K562 treated with DMSO at 1 percent for 12 hours (cell line): ENCODE measurements around the gene RBM23. TPM values are rescaled to one million over a fixed set of nuclear protein-coding genes. Genes with fewer than 3 reads are reported as not detected.

ENCODE experiments used
- total RNA-seq: library from RNA; unstranded; fragments of 300-600 nt; gene quantifications from 2 replicates; pipeline ENCODE4 v1.2.3, GENCODE V29; 2022; ENCODE audit not compliant: insufficient read depth

The RBM23 gene
- total RNA-seq = 33.5 and 55.8 TPM in 2 replicates

GRCh38 chr14:22918804-22919600 is at the start of gene RBM23:
Gene RBM23 (minus strand): TSS chr14:22919149.

GRCh38 chr14:22929104-22929960 is 10.4 kb upstream of the RBM23 start, which contains the start of gene PRMT5:
Gene PRMT5 (minus strand): TSS chr14:22929376. CDS start chr14:22929361, 15 bp downstream.

GRCh38 chr14:22883173-22883976 is 35.6 kb downstream of the RBM23 start, which contains the start of gene REM2:
Gene REM2 (plus strand): TSS chr14:22883222. CDS start chr14:22883288, 66 bp downstream.

GRCh38 chr14:22871224-22872032 is 47.5 kb downstream of the RBM23 start, which contains the start of gene LRP10:
Gene LRP10 (plus strand): TSS chr14:22871740. CDS start chr14:22872304, 564 bp downstream.

Other genes starting within 250 kb of the RBM23 start
- 90.5 and 145 TPM in 2 replicates for gene OXA1L, start 152.5 kb downstream of the RBM23 start, total RNA-seq
- gene SLC7A7, start 103.7 kb downstream of the RBM23 start, total RNA-seq = 0.51 TPM in 1 of 2 replicates, not detected in the other
- gene MRPL52, start 89.3 kb downstream of the RBM23 start, total RNA-seq = 92.9 and 111 TPM in 2 replicates
- gene MMP14, start 82.6 kb downstream of the RBM23 start, total RNA-seq = 5.2 and 5.9 TPM in 2 replicates
- gene LRP10, start 47.4 kb downstream of the RBM23 start, total RNA-seq = 35.5 and 67.9 TPM in 2 replicates
- gene REM2, start 35.9 kb downstream of the RBM23 start, total RNA-seq = 1.4 and 2.4 TPM in 2 replicates
- 90.7 and 101 TPM in 2 replicates for gene PRMT5, start 10.2 kb upstream of the RBM23 start, total RNA-seq
- 103 and 107 TPM in 2 replicates for gene HAUS4, start 37.9 kb upstream of the RBM23 start, total RNA-seq
- 11.3 and 16.2 TPM in 2 replicates for gene AJUBA, start 63.4 kb upstream of the RBM23 start, total RNA-seq
- 17.4 and 17.6 TPM in 2 replicates for gene C14orf93, start 91.0 kb upstream of the RBM23 start, total RNA-seq
- 115 and 148 TPM in 2 replicates for gene PSMB5, start 115.8 kb upstream of the RBM23 start, total RNA-seq
- gene PSMB11, start 123.1 kb upstream of the RBM23 start, total RNA-seq = not detected in 2 replicates
- 10.6 and 17.6 TPM in 2 replicates for gene CDH24, start 138.4 kb upstream of the RBM23 start, total RNA-seq
- gene ACIN1, start 176.0 kb upstream of the RBM23 start, total RNA-seq = 64.4 and 136 TPM in 2 replicates
- gene C14orf119, start 176.4 kb upstream of the RBM23 start, total RNA-seq = 44.9 and 45.3 TPM in 2 replicates
- not detected in 2 replicates for gene CIROP, start 185.8 kb upstream of the RBM23 start, total RNA-seq
- not detected in 2 replicates for gene CEBPE, start 200.1 kb upstream of the RBM23 start, total RNA-seq